B cell (primary cell): Measurements from ENCODE around the gene SMAGP.
"Not testable (repeated sequence)": the region's sequence is repeated elsewhere in the genome, so short reads cannot be mapped to it uniquely, and the experiment has no call there.

Experiments used
- CTCF ChIP-seq: fragments of 200-600 bp; IDR thresholded peaks from one replicate; pipeline ENCODE4 v1.8.0; 2022; ENCODE audit warnings: antibody characterized with exemption, mild to moderate bottlenecking
- EZH2 ChIP-seq: IDR thresholded peaks from 2 replicates; pipeline ENCODE4 v1.6.1; 2012; ENCODE audit warnings: borderline replicate concordance, low read depth, mild to moderate bottlenecking, moderate library complexity, low read length; ENCODE audit not compliant: insufficient read depth, poor library complexity, severe bottlenecking

GRCh38 chr12:51318057-51318806 lies 48.0 kb upstream of the SMAGP start:
- not testable (repeated sequence) for TF ChIP-seq CTCF, EZH2
